Colonic mucosa (tissue), 4 donors: ENCODE results near the gene GPR180. TPM values are rescaled to one million over a fixed set of nuclear protein-coding genes. Genes with fewer than 3 reads are reported as not detected.

Experiments
- DNase-seq: peaks from one replicate; pipeline ENCODE4 v3.0.0-alpha.2; 2020
- H3K27ac ChIP-seq: fragments of 200-600 bp; one replicate; pipeline ENCODE4 v1.8.0; 2021
- H3K27me3 ChIP-seq: fragments of 200-600 bp; one replicate; pipeline ENCODE4 v1.8.0; 2021
- H3K36me3 ChIP-seq: fragments of 200-600 bp; one replicate; pipeline ENCODE4 v1.8.0; 2021
- H3K4me1 ChIP-seq: fragments of 200-600 bp; one replicate; pipeline ENCODE4 v1.8.0; 2021; ENCODE audit warnings: mild to moderate bottlenecking
- H3K4me3 ChIP-seq: fragments of 200-600 bp; one replicate; pipeline ENCODE4 v1.8.0; 2021
- H3K9ac ChIP-seq, 2 donors: one replicate each; pipeline ENCODE4 v1.7.0; 2013; ENCODE audit warnings: control low read depth in 2 of 2, low read depth in 2 of 2, low read length in 2 of 2
- H3K9me3 ChIP-seq: fragments of 200-600 bp; one replicate; pipeline ENCODE4 v1.8.0; 2021
- CTCF ChIP-seq: fragments of 200-600 bp; IDR thresholded peaks from one replicate; pipeline ENCODE4 v1.8.0; 2022; ENCODE audit warnings: antibody characterized with exemption, mild to moderate bottlenecking
- intact Hi-C: fragments of 100-400 bp; cut with DNase I; formaldehyde crosslinking; loops from one replicate; pipeline ENCODE4 v1.14.1; 2022
- total RNA-seq, 2 donors: library from RNA; stranded (reverse); fragmentation: NEBNext Ultra II Directional in 1 of 2; extraction: Animal tissue kit (Norgen Biotek cat#: 25700) in 1 of 2; gene quantifications; one replicate each; pipeline ENCODE4 v1.2.1, GENCODE V29; 2021
- donor health status: healthy.
- donor health status: DM: no; HTN: no; CAD: no.
- donor health status: DM: no; HTN: no; CAD: no.

GPR180 gene
- total RNA-seq, 2 donors from 2014 or later: 3.2 to 5.9 TPM

GRCh38 chr13:94641409-94641941 is 39.8 kb downstream of the GPR180 start:
- Histone ChIP-seq H3K27me3 (no peaks in the 10 kb centered on the region), H3K9ac (no peak overlapping the region), H3K27ac (no peak overlapping the region), H3K36me3 (no peaks in the 10 kb centered on the region), H3K4me1 (no peaks in the 10 kb centered on the region), H3K4me3 (no peak overlapping the region), H3K9me3 (no peaks in the 10 kb centered on the region)
- no peak for DNase-seq
- intact Hi-C loops: no loop called here
- no peak for TF ChIP-seq CTCF

DNA sequence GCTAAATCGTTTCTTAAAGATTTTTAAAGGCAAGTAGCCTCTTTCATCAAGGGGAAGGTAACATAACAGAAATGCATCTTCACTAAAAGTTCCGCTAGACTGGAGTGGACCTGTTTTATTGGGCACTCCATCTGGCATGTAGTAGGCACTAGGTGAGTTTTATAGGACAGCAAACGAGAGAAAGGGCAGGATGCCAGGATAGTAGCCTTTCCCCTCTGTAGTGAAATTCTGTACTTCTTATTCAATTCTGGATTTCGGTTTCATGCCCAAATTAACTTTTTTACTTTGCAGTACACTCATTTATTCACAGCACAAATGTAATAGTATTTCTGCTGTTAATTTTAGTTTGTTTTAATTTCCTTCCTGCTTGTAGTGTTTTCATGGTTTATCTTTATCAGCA is 45.2 kb downstream of the GPR180 start:
- DNase-seq: no peak
- no peaks in the 10 kb centered on the region for H3K27me3 ChIP-seq
- no peak overlapping the region for H3K9ac ChIP-seq
- H3K9me3 ChIP-seq: no peaks in the 10 kb centered on the region
- no peak overlapping the region for H3K4me3 ChIP-seq
- H3K27ac ChIP-seq: no peak overlapping the region
- no peak for TF ChIP-seq CTCF
- no peaks in the 10 kb centered on the region for H3K4me1 ChIP-seq
- no peaks in the 10 kb centered on the region for H3K36me3 ChIP-seq
- intact Hi-C loops: no loop called here

DNA sequence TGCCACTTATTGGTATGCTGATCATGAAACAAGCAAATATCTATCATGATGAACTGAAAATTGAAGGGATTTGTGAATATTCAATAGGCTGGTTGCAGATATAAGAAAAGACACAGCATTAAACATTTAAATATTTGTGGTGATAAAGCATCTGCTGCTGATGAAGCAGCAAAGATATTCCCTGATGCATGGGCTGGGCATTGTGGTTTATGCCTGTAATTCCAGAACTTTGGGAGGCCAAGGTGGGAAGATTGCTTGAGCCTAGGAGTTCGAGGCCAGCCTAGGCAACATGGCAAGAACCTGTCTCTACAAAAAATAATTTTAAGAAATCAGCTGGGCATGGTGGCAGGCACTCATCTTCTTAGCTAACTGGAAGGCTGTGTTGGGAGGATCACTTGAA is 54.5 kb downstream of the GPR180 start:
- Histone ChIP-seq H3K27ac (no peak overlapping the region), H3K4me3 (no peak overlapping the region), H3K9me3 (no peaks in the 10 kb centered on the region), H3K9ac (no peak overlapping the region), H3K36me3 (no peaks in the 10 kb centered on the region), H3K27me3 (no peaks in the 10 kb centered on the region), H3K4me1 (no peaks in the 10 kb centered on the region)
- no peak for TF ChIP-seq CTCF
- no peak for DNase-seq
- intact Hi-C loops: no loop called here

GRCh38 chr13:94656766-94657165 is 55.1 kb downstream of the GPR180 start:
- Histone ChIP-seq H3K4me1 (no peaks in the 10 kb centered on the region), H3K27me3 (no peaks in the 10 kb centered on the region), H3K9me3 (no peaks in the 10 kb centered on the region), H3K4me3 (no peak overlapping the region), H3K27ac (no peak overlapping the region), H3K36me3 (no peaks in the 10 kb centered on the region), H3K9ac (no peak overlapping the region)
- no peak for TF ChIP-seq CTCF
- intact Hi-C loops: no loop called here
- no peak for DNase-seq

GRCh38 chr13:94657167-94657566 is 55.5 kb downstream of the GPR180 start:
- Histone ChIP-seq H3K9me3 (no peaks in the 10 kb centered on the region), H3K27ac (no peak overlapping the region), H3K4me1 (no peaks in the 10 kb centered on the region), H3K9ac (no peak overlapping the region), H3K36me3 (no peaks in the 10 kb centered on the region), H3K4me3 (no peak overlapping the region), H3K27me3 (no peaks in the 10 kb centered on the region)
- intact Hi-C loops: no loop called here
- DNase-seq: no peak
- TF ChIP-seq CTCF: no peak
